ENCODE measurements around the gene NLGN1.

The NLGN1 gene

DNA sequence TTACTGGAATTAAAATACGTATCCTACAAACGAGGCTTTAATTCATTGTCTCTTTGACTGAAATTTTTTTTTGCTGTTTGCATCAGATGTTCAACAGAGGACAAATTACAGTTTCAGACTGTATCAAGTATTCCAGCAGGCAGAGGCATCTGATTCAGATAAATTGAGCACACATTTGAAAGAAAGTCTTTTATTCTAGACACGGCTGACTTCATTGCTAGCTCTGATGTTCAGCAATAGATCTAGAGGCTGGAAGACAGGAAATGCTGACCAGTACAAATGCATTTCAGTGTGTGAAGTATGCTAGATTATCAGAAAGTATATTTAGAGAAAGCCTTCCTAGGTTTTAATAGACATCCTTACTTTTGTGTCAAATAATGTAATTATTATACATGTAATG, 472.2 kb downstream of the NLGN1 start:
- TF ChIP-seq ZFP30 (CRISPR knock-in tag; IDR thresholded peaks at IDR 0.05) (no peak), ISL1 (CRISPR knock-in tag; IDR thresholded peaks at IDR 0.05) (no peak), ESRRG (CRISPR knock-in tag; IDR thresholded peaks at IDR 0.05) (no peak), ZFP3 (CRISPR knock-in tag; IDR thresholded peaks at IDR 0.05) (no peak), SNAI2 (CRISPR knock-in tag; IDR thresholded peaks at IDR 0.05) (no peak), TCF4 (CRISPR knock-in tag; IDR thresholded peaks at IDR 0.05; ENCODE audit: borderline replicate concordance) (no peak), RARB (CRISPR knock-in tag; IDR thresholded peaks at IDR 0.05) (no peak), ZNF8 (CRISPR knock-in tag; IDR thresholded peaks at IDR 0.05) (no peak), GLIS3 (CRISPR knock-in tag; IDR thresholded peaks at IDR 0.05) (no peak), OSR1 (CRISPR knock-in tag; IDR thresholded peaks at IDR 0.05) (no peak), TOX (CRISPR knock-in tag; IDR thresholded peaks at IDR 0.05; ENCODE audit: borderline replicate concordance) (no peak), PPARA (CRISPR knock-in tag; IDR thresholded peaks at IDR 0.05; ENCODE audit: borderline replicate concordance) (no peak), ZC3H10 (CRISPR knock-in tag; IDR thresholded peaks at IDR 0.05) (no peak), ZNF565 (CRISPR knock-in tag; conservative IDR thresholded peaks at IDR 0.05; ENCODE audit: low read depth) (no peak), BACH2 (CRISPR knock-in tag; IDR thresholded peaks at IDR 0.05; ENCODE audit: borderline replicate concordance) (no peak), ZNF70 (CRISPR knock-in tag; IDR thresholded peaks at IDR 0.05) (no peak)
- TF ChIP-seq, protein P1, sequence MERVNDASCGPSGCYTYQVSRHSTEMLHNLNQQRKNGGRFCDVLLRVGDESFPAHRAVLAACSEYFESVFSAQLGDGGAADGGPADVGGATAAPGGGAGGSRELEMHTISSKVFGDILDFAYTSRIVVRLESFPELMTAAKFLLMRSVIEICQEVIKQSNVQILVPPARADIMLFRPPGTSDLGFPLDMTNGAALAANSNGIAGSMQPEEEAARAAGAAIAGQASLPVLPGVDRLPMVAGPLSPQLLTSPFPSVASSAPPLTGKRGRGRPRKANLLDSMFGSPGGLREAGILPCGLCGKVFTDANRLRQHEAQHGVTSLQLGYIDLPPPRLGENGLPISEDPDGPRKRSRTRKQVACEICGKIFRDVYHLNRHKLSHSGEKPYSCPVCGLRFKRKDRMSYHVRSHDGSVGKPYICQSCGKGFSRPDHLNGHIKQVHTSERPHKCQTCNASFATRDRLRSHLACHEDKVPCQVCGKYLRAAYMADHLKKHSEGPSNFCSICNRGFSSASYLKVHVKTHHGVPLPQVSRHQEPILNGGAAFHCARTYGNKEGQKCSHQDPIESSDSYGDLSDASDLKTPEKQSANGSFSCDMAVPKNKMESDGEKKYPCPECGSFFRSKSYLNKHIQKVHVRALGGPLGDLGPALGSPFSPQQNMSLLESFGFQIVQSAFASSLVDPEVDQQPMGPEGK (CRISPR knock-in tag; IDR thresholded peaks at IDR 0.05; ENCODE audit: borderline replicate concordance): no peak
- TF ChIP-seq, protein P2, sequence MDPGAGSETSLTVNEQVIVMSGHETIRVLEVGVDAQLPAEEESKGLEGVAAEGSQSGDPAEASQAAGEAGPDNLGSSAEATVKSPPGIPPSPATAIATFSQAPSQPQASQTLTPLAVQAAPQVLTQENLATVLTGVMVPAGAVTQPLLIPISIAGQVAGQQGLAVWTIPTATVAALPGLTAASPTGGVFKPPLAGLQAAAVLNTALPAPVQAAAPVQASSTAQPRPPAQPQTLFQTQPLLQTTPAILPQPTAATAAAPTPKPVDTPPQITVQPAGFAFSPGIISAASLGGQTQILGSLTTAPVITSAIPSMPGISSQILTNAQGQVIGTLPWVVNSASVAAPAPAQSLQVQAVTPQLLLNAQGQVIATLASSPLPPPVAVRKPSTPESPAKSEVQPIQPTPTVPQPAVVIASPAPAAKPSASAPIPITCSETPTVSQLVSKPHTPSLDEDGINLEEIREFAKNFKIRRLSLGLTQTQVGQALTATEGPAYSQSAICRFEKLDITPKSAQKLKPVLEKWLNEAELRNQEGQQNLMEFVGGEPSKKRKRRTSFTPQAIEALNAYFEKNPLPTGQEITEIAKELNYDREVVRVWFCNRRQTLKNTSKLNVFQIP (CRISPR knock-in tag; IDR thresholded peaks at IDR 0.05; ENCODE audit: borderline replicate concordance, low read depth): no peak
- TF ChIP-seq, protein P3, sequence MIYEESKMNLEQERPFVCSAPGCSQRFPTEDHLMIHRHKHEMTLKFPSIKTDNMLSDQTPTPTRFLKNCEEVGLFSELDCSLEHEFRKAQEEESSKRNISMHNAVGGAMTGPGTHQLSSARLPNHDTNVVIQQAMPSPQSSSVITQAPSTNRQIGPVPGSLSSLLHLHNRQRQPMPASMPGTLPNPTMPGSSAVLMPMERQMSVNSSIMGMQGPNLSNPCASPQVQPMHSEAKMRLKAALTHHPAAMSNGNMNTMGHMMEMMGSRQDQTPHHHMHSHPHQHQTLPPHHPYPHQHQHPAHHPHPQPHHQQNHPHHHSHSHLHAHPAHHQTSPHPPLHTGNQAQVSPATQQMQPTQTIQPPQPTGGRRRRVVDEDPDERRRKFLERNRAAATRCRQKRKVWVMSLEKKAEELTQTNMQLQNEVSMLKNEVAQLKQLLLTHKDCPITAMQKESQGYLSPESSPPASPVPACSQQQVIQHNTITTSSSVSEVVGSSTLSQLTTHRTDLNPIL (CRISPR knock-in tag; IDR thresholded peaks at IDR 0.05; ENCODE audit: low read depth): no peak
- TF ChIP-seq, protein P4, sequence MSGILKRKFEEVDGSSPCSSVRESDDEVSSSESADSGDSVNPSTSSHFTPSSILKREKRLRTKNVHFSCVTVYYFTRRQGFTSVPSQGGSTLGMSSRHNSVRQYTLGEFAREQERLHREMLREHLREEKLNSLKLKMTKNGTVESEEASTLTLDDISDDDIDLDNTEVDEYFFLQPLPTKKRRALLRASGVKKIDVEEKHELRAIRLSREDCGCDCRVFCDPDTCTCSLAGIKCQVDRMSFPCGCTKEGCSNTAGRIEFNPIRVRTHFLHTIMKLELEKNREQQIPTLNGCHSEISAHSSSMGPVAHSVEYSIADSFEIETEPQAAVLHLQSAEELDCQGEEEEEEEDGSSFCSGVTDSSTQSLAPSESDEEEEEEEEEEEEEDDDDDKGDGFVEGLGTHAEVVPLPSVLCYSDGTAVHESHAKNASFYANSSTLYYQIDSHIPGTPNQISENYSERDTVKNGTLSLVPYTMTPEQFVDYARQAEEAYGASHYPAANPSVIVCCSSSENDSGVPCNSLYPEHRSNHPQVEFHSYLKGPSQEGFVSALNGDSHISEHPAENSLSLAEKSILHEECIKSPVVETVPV (CRISPR knock-in tag; IDR thresholded peaks at IDR 0.05): no peak
- no peak for ATAC-seq

DNA sequence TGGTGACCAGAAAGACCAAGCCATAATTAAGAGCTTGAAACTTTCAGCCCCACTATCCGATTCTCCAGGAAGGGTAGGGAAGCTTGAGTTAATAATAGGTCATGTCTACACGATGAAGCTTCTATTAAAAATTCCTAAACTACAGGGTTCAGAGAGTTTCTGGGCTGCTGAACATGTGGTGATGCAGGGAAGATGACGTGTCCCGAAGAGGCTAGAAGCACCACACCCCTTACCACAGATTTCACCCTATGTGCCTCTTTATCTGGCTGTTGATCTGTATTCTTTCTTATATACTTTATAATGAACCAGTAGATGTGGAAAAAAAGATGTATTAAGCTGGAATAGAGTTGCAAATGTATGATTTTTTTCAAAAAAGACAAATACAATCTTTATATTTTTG, 473.4 kb downstream of the NLGN1 start:
- TF ChIP-seq ISL1 (CRISPR knock-in tag; IDR thresholded peaks at IDR 0.05) (no peak), ZFP3 (CRISPR knock-in tag; IDR thresholded peaks at IDR 0.05) (no peak), GLIS3 (CRISPR knock-in tag; IDR thresholded peaks at IDR 0.05) (no peak), ZFP30 (CRISPR knock-in tag; IDR thresholded peaks at IDR 0.05) (no peak), ARNTL (CRISPR knock-in tag; IDR thresholded peaks at IDR 0.05; ENCODE audit: borderline replicate concordance, low read depth) (no peak), ZNF70 (CRISPR knock-in tag; IDR thresholded peaks at IDR 0.05) (no peak), PPARA (CRISPR knock-in tag; IDR thresholded peaks at IDR 0.05; ENCODE audit: borderline replicate concordance) (no peak), ZNF8 (CRISPR knock-in tag; IDR thresholded peaks at IDR 0.05) (no peak), ESRRG (CRISPR knock-in tag; IDR thresholded peaks at IDR 0.05) (no peak), SNAI2 (CRISPR knock-in tag; IDR thresholded peaks at IDR 0.05) (no peak), ZC3H10 (CRISPR knock-in tag; IDR thresholded peaks at IDR 0.05) (no peak)
- TF ChIP-seq, protein P4 (CRISPR knock-in tag; IDR thresholded peaks at IDR 0.05): no peak
- TF ChIP-seq, protein P2 (CRISPR knock-in tag; IDR thresholded peaks at IDR 0.05; ENCODE audit: borderline replicate concordance, low read depth): no peak
- TF ChIP-seq, protein P5, sequence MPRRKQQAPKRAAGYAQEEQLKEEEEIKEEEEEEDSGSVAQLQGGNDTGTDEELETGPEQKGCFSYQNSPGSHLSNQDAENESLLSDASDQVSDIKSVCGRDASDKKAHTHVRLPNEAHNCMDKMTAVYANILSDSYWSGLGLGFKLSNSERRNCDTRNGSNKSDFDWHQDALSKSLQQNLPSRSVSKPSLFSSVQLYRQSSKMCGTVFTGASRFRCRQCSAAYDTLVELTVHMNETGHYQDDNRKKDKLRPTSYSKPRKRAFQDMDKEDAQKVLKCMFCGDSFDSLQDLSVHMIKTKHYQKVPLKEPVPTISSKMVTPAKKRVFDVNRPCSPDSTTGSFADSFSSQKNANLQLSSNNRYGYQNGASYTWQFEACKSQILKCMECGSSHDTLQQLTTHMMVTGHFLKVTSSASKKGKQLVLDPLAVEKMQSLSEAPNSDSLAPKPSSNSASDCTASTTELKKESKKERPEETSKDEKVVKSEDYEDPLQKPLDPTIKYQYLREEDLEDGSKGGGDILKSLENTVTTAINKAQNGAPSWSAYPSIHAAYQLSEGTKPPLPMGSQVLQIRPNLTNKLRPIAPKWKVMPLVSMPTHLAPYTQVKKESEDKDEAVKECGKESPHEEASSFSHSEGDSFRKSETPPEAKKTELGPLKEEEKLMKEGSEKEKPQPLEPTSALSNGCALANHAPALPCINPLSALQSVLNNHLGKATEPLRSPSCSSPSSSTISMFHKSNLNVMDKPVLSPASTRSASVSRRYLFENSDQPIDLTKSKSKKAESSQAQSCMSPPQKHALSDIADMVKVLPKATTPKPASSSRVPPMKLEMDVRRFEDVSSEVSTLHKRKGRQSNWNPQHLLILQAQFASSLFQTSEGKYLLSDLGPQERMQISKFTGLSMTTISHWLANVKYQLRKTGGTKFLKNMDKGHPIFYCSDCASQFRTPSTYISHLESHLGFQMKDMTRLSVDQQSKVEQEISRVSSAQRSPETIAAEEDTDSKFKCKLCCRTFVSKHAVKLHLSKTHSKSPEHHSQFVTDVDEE (CRISPR knock-in tag; IDR thresholded peaks at IDR 0.05): no peak
- TF ChIP-seq, protein P3 (CRISPR knock-in tag; IDR thresholded peaks at IDR 0.05; ENCODE audit: low read depth): no peak
- TF ChIP-seq, protein P1 (CRISPR knock-in tag; IDR thresholded peaks at IDR 0.05; ENCODE audit: borderline replicate concordance): no peak
- ATAC-seq: no peak

Data from SK-N-SH treated with all-trans-retinoic acid at 6 μM for 48 hours (cell line).